ENCODE measurements around the gene ABHD8. TPM values are rescaled to one million over a fixed set of nuclear protein-coding genes. Genes with fewer than 3 reads are reported as not detected.

The ABHD8 gene
- total and polyA plus RNA-seq, 2 of the 13 experiments (the other 11 are each of a cell fraction or from before 2014, with no cell fraction given), result 6.3 to 7.2 TPM

- H3K36me3 ChIP-seq (replicated peaks in 1 of 2; ENCODE audit: control insufficient read depth in 1 of 2, insufficient read depth in 2 of 2, low read length in 2 of 2), result peaks cover 1 to 5% of the 10 kb centered on the region in 2 experiments; a peak in 2 of 5 replicates
- H3K9me3 ChIP-seq (ENCODE audit: low read length), result no peaks in the 10 kb centered on the region
- POLR2A ChIA-PET, result interaction anchor here (0.6 kb wide), 1 partner anchor 89 kb away, joined by 4 read pairs; no protein-coding TSS in a partner anchor
- ATAC-seq, result no peak
- intact Hi-C loops (cut with micrococcal nuclease; ENCODE audit: unreplicated experiment), result loop anchor here (5.0 kb wide), 1 partner anchor 216 kb away; no protein-coding TSS in a partner anchor
- in situ Hi-C loops (cut with HindIII; ENCODE audit: extremely low pct_ligation_motif_present, low pct_unique_long_range_greater_than_20kb), result loop anchor here (5.0 kb wide), 2 partner anchors 81 to 216 kb away; no protein-coding TSS in a partner anchor
- no peak overlapping the region for H3K4me2 ChIP-seq (ENCODE audit: low read depth, low read length)
- H3K4me3 ChIP-seq (replicated peaks in 1 of 3; ENCODE audit: insufficient read depth in 1 of 3, low read depth in 2 of 3, low read length in 3 of 3), result no peak overlapping the region
- no peaks in the 10 kb centered on the region for H3K27me3 ChIP-seq (ENCODE audit: control insufficient read depth in 1 of 2, insufficient read depth in 2 of 2, low read length in 2 of 2)
- 82% methylated on average over 5 of the region's 7 CpGs for WGBS (ENCODE audit: low lambda C conversion rate)
- CTCF ChIA-PET (ENCODE audit: low intra/inter-chr PET ratio, low total read pairs), result interaction anchor here (2.2 to 2.3 kb wide), 2 partner anchors 78 to 216 kb away, joined by 16 to 17 read pairs; no protein-coding TSS in a partner anchor
- 0 out of 2 replicates have a peak, but pooled peaks cover 6% of the 10 kb centered on the region for H3K4me1 ChIP-seq (ENCODE audit: insufficient read depth, low read length)
- no peak overlapping the region for H2AFZ ChIP-seq (ENCODE audit: low read length)
- no peak for DNase-seq (ENCODE audit: low spot score)
- FAIRE-seq, result no peak
- no peaks in the 10 kb centered on the region for H3K79me2 ChIP-seq (ENCODE audit: insufficient read depth, low read length)
- no peak overlapping the region for H3K27ac ChIP-seq (ENCODE audit: extremely low read length, insufficient read depth, low read length)
- no peak overlapping the region for H3K9ac ChIP-seq (ENCODE audit: insufficient read depth, low read depth, low read length)
- no peaks in the 10 kb centered on the region for H4K20me1 ChIP-seq (ENCODE audit: insufficient read depth, low read length)
- BruUV-seq (replicated peaks), result no TSS peak
- TF ChIP-seq ZNF552 (CRISPR knock-in tag; IDR thresholded peaks at IDR 0.05; ENCODE audit: borderline replicate concordance) (no peak), ARHGAP35 (CRISPR knock-in tag; IDR thresholded peaks at IDR 0.05; ENCODE audit: borderline replicate concordance) (no peak), ARNTL (CRISPR knock-in tag; IDR thresholded peaks at IDR 0.05) (no peak), NFYB (CRISPR knock-in tag; IDR thresholded peaks at IDR 0.05) (no peak), CTCF (CRISPR knock-in tag; IDR thresholded peaks at IDR 0.05) (no peak), GRHL1 (CRISPR knock-in tag; conservative IDR thresholded peaks at IDR 0.05) (no peak), TARDBP (CRISPR knock-in tag; IDR thresholded peaks at IDR 0.05) (no peak), ZNF616 (CRISPR knock-in tag; IDR thresholded peaks at IDR 0.05; ENCODE audit: low read depth) (no peak), SP5 (CRISPR knock-in tag; IDR thresholded peaks at IDR 0.05; ENCODE audit: borderline replicate concordance, low read depth) (no peak)
- TF ChIP-seq, protein P1, sequence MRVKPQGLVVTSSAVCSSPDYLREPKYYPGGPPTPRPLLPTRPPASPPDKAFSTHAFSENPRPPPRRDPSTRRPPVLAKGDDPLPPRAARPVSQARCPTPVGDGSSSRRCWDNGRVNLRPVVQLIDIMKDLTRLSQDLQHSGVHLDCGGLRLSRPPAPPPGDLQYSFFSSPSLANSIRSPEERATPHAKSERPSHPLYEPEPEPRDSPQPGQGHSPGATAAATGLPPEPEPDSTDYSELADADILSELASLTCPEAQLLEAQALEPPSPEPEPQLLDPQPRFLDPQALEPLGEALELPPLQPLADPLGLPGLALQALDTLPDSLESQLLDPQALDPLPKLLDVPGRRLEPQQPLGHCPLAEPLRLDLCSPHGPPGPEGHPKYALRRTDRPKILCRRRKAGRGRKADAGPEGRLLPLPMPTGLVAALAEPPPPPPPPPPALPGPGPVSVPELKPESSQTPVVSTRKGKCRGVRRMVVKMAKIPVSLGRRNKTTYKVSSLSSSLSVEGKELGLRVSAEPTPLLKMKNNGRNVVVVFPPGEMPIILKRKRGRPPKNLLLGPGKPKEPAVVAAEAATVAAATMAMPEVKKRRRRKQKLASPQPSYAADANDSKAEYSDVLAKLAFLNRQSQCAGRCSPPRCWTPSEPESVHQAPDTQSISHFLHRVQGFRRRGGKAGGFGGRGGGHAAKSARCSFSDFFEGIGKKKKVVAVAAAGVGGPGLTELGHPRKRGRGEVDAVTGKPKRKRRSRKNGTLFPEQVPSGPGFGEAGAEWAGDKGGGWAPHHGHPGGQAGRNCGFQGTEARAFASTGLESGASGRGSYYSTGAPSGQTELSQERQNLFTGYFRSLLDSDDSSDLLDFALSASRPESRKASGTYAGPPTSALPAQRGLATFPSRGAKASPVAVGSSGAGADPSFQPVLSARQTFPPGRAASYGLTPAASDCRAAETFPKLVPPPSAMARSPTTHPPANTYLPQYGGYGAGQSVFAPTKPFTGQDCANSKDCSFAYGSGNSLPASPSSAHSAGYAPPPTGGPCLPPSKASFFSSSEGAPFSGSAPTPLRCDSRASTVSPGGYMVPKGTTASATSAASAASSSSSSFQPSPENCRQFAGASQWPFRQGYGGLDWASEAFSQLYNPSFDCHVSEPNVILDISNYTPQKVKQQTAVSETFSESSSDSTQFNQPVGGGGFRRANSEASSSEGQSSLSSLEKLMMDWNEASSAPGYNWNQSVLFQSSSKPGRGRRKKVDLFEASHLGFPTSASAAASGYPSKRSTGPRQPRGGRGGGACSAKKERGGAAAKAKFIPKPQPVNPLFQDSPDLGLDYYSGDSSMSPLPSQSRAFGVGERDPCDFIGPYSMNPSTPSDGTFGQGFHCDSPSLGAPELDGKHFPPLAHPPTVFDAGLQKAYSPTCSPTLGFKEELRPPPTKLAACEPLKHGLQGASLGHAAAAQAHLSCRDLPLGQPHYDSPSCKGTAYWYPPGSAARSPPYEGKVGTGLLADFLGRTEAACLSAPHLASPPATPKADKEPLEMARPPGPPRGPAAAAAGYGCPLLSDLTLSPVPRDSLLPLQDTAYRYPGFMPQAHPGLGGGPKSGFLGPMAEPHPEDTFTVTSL (CRISPR knock-in tag; IDR thresholded peaks at IDR 0.05; ENCODE audit: borderline replicate concordance), result no peak
- TF ChIP-seq, protein P2, sequence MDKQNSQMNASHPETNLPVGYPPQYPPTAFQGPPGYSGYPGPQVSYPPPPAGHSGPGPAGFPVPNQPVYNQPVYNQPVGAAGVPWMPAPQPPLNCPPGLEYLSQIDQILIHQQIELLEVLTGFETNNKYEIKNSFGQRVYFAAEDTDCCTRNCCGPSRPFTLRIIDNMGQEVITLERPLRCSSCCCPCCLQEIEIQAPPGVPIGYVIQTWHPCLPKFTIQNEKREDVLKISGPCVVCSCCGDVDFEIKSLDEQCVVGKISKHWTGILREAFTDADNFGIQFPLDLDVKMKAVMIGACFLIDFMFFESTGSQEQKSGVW (CRISPR knock-in tag; IDR thresholded peaks at IDR 0.05; ENCODE audit: borderline replicate concordance), result no peak
- TF ChIP-seq, protein P3, sequence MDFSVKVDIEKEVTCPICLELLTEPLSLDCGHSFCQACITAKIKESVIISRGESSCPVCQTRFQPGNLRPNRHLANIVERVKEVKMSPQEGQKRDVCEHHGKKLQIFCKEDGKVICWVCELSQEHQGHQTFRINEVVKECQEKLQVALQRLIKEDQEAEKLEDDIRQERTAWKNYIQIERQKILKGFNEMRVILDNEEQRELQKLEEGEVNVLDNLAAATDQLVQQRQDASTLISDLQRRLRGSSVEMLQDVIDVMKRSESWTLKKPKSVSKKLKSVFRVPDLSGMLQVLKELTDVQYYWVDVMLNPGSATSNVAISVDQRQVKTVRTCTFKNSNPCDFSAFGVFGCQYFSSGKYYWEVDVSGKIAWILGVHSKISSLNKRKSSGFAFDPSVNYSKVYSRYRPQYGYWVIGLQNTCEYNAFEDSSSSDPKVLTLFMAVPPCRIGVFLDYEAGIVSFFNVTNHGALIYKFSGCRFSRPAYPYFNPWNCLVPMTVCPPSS (IDR thresholded peaks at IDR 0.05), result no peak
Measured at GRCh38 chr19:17283504-17283996, 19.7 kb downstream of the ABHD8 start.
